Chondrocyte (in vitro differentiated cells): ENCODE data around the gene SSNA1. TPM values are rescaled to one million over a fixed set of nuclear protein-coding genes. Genes with fewer than 3 reads are reported as not detected.
A peak's percentile ranks its signal among the peaks of the same experiment; 100 is the strongest.

Source experiments
- DNase-seq: peaks from one replicate; pipeline ENCODE4 v3.0.0; 2021; ENCODE audit warnings: mixed read lengths, low spot score
- H3K27ac Mint-ChIP-seq: one replicate; pipeline ENCODE4 v1.8.0; 2021; ENCODE audit warnings: mild to moderate bottlenecking, moderate library complexity, mixed read lengths; ENCODE audit not compliant: unreplicated experiment
- H3K27me3 Mint-ChIP-seq: 2 replicates; pipeline ENCODE4 v1.8.0; 2021; ENCODE audit warnings: low read depth, mixed read lengths
- H3K36me3 Mint-ChIP-seq: 2 replicates; pipeline ENCODE4 v1.8.0; 2021; ENCODE audit warnings: low read depth, mixed read lengths
- H3K4me1 Mint-ChIP-seq: 2 replicates; pipeline ENCODE4 v1.8.0; 2021; ENCODE audit warnings: low read depth, mild to moderate bottlenecking, mixed read lengths
- H3K4me3 Mint-ChIP-seq: one replicate; pipeline ENCODE4 v1.8.0; 2021; ENCODE audit warnings: mild to moderate bottlenecking, moderate library complexity, mixed read lengths; ENCODE audit not compliant: unreplicated experiment
- H3K9me3 Mint-ChIP-seq: 2 replicates; pipeline ENCODE4 v1.8.0; 2021; ENCODE audit warnings: low read depth, mixed read lengths
- total RNA-seq: library from RNA; stranded (reverse); gene quantifications from 3 replicates; pipeline ENCODE4 v1.2.1, GENCODE V29; 2021
- TF ChIP-seq, protein P1 (sequence below): fragments of 200-600 bp; sonication (generic); IDR thresholded peaks from 2 replicates; pipeline ENCODE4 v1.5.0; 2021; ENCODE audit warnings: antibody characterized with exemption, mild to moderate bottlenecking, moderate library complexity

Gene SSNA1
- total RNA-seq, 1 donor from 2014 or later, result 55.5 TPM

DNA sequence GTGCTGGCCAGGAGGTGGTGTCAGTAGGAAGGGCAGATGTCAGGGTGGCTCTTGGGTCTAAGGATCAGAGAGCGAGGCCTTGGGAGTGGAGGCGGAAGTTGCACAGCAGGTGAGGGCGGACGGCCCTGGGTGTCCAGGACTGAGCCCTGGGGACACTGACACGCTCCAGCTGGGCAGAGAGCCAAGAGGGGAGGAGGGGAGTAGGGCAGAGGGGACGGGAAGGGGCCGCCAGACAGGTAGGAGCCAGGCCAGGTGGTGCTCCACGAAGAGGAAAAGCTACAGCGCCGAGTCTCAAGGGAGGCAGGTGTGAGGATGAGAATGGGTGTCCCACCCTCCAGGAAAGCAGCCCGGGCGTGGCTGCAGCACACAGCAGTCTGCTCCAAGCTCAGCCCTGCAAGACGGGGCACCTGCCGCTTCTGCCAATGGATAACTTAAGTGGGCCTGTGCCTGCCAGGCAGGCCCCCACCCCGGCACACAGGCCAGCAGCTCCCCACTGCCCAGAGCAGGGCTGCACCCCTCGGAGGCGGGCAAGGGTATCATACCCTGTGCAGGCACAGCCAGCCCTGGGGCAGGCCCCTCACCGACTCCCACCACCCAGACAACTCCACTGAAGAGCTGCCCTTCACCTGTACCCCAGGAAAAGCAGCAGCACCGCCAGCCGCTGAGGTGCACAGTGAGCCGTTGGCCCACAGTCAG lies 7.2 kb downstream of the SSNA1 start:
- Mint-ChIP-seq H3K27ac (peak overlapping the region; percentile 32), H3K9me3 (no peaks in the 10 kb centered on the region), H3K4me1 (peaks cover 33% of the 10 kb centered on the region), H3K4me3 (no peak overlapping the region), H3K27me3 (no peaks in the 10 kb centered on the region), H3K36me3 (peaks cover 1% of the 10 kb centered on the region)
- TF ChIP-seq, protein P1, sequence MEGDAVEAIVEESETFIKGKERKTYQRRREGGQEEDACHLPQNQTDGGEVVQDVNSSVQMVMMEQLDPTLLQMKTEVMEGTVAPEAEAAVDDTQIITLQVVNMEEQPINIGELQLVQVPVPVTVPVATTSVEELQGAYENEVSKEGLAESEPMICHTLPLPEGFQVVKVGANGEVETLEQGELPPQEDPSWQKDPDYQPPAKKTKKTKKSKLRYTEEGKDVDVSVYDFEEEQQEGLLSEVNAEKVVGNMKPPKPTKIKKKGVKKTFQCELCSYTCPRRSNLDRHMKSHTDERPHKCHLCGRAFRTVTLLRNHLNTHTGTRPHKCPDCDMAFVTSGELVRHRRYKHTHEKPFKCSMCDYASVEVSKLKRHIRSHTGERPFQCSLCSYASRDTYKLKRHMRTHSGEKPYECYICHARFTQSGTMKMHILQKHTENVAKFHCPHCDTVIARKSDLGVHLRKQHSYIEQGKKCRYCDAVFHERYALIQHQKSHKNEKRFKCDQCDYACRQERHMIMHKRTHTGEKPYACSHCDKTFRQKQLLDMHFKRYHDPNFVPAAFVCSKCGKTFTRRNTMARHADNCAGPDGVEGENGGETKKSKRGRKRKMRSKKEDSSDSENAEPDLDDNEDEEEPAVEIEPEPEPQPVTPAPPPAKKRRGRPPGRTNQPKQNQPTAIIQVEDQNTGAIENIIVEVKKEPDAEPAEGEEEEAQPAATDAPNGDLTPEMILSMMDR, result no peak
- DNase-seq, result no peak

DNA sequence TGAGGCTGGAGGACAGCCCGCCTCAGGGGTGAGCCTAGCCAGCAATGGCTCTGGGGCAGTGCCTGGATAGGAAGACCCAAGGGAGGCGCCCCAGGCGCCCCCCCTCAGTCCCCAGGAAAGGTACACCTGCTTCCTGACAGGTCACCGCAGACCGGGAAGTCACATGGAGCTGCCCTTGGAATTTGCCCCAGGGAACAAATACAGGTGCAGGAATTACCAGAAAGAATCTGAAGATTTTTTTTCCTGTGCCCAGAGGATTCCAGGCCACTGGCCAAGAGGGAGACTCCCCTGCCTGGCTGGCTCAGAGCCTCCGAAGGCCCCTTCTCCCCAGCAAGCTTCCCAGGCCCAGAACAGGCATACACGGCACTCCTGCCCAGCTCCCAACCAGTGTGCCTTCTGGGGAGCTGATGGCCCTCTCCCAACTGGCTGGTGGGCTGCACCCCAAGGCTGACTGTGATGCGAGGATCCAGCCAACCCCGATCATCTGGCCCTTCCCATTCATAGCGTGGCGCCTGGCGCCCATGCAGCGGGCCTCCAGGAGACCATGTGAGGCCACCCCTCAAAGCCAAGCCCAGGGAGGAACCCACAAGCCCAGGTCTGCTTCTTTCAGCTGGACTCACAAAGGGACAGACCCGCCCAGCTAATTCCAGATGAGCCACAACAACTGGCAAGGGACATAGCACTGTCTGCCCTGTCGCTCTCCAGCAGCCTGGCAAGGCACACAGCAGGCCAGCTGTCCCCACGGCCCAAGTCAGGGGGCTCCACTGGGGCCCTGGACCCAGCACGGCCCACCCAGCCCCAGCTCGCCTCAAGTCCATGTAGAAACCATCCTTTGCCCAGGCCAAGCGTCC lies 9.8 kb downstream of the SSNA1 start:
- peaks cover 51% of the 10 kb centered on the region for H3K4me1 Mint-ChIP-seq
- DNase-seq, result no peak
- TF ChIP-seq, protein P1, result no peak
- H3K4me3 Mint-ChIP-seq, result peak overlapping the region; percentile 87
- no peak overlapping the region for H3K27ac Mint-ChIP-seq
- no peaks in the 10 kb centered on the region for H3K36me3 Mint-ChIP-seq
- H3K27me3 Mint-ChIP-seq, result no peaks in the 10 kb centered on the region
- H3K9me3 Mint-ChIP-seq, result no peaks in the 10 kb centered on the region

DNA sequence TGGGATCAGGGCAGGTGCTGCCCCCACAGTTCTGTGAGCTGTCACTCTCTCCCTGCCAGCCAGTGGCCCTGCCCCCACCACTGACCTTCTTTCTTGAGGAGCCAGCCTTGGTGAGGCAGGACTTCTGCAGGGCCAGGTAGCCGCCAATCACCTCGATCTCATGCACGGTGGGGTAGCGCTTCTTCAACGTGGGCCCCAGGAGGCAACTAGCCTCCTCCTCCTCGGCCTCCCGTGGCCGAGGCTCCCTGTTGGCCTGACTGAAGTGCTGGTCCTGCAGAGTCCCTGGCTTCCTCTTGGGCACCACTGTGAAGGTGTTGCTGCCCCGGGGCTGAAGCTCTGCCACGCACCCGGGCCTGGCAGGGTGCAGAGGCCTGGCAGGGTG lies 10.4 kb downstream of the SSNA1 start:
- peaks cover 55% of the 10 kb centered on the region for H3K4me1 Mint-ChIP-seq
- no peaks in the 10 kb centered on the region for H3K27me3 Mint-ChIP-seq
- peak overlapping the region; percentile 87 for H3K4me3 Mint-ChIP-seq
- no peaks in the 10 kb centered on the region for H3K36me3 Mint-ChIP-seq
- TF ChIP-seq, protein P1, result no peak
- H3K9me3 Mint-ChIP-seq, result no peaks in the 10 kb centered on the region
- no peak overlapping the region for H3K27ac Mint-ChIP-seq
- DNase-seq, result no peak

DNA sequence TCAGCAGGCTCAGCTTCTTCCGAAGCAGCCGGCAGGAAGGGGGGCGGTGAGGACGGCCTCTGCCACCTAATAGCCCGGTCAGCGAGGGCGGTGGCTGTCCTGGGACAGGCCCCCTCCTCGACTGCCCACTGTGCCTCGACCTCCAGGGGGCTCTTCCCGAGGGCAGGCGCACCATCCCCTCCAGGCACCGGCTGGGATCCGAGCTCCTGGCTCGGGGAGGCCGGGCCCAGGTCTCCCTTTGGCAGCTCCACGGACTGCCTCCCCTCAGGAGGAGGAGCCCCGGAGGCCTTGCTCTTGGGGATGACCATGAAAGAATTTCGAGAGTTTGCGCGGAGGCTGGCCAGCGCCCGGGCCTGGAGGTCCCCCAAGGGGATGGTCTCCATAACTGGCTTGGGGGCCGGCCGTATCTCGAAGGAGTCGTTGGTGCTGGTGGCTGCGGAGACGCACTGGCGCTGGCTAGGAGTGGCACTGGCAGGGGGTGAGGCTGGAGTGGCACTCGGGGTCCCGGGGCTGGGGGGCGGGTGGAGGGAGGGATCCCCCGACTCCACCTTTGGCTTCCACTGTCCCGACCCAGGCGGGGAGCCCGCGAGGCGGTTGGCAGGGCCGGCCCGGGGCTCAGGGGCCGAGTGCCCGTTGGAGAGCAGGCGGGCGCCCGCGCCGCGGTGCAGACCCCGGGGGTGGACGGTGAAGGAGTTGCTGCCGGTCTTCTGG lies 11.1 kb downstream of the SSNA1 start:
- peak overlapping the region; percentile 87 for H3K4me3 Mint-ChIP-seq
- TF ChIP-seq, protein P1, result peak; percentile 23
- H3K9me3 Mint-ChIP-seq, result no peaks in the 10 kb centered on the region
- peaks cover 62% of the 10 kb centered on the region for H3K4me1 Mint-ChIP-seq
- H3K27me3 Mint-ChIP-seq, result no peaks in the 10 kb centered on the region
- no peaks in the 10 kb centered on the region for H3K36me3 Mint-ChIP-seq
- no peak for DNase-seq
- H3K27ac Mint-ChIP-seq, result peak overlapping the region; percentile 79
